ENCODE data around the gene UQCRQ.

- TF ChIP-seq, protein P1, sequence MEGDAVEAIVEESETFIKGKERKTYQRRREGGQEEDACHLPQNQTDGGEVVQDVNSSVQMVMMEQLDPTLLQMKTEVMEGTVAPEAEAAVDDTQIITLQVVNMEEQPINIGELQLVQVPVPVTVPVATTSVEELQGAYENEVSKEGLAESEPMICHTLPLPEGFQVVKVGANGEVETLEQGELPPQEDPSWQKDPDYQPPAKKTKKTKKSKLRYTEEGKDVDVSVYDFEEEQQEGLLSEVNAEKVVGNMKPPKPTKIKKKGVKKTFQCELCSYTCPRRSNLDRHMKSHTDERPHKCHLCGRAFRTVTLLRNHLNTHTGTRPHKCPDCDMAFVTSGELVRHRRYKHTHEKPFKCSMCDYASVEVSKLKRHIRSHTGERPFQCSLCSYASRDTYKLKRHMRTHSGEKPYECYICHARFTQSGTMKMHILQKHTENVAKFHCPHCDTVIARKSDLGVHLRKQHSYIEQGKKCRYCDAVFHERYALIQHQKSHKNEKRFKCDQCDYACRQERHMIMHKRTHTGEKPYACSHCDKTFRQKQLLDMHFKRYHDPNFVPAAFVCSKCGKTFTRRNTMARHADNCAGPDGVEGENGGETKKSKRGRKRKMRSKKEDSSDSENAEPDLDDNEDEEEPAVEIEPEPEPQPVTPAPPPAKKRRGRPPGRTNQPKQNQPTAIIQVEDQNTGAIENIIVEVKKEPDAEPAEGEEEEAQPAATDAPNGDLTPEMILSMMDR (IDR thresholded peaks at IDR 0.05; ENCODE audit: low read depth, low read length) = no peak
- TF ChIP-seq, protein P2, sequence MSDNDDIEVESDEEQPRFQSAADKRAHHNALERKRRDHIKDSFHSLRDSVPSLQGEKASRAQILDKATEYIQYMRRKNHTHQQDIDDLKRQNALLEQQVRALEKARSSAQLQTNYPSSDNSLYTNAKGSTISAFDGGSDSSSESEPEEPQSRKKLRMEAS (IDR thresholded peaks at IDR 0.05; ENCODE audit: low read depth, low read length) = no peak
- no peak for TF ChIP-seq POLR2A (IDR thresholded peaks at IDR 0.05; ENCODE audit: extremely low read depth, insufficient read length)
These were observed 32.4 kb upstream of the UQCRQ start for GRCh38 chr5:132834057-132834456.
